H1 (cell line): ENCODE data around the gene RAB22A. TPM values are rescaled to one million over a fixed set of nuclear protein-coding genes. Genes with fewer than 3 reads are reported as not detected.

ENCODE experiments used
- CTCF ChIA-PET: fragments of 300-600 bp; sonication (Branson Sonifier 250); formaldehyde crosslinking; loops from one replicate; lab custom pipeline; 2021; ENCODE audit not compliant: partially characterized antibody; lab: Charles Lee
- POLR2A ChIA-PET: fragments of 300-600 bp; sonication (Branson Sonifier 250); formaldehyde crosslinking; loops from one replicate; lab custom pipeline; 2021; ENCODE audit warnings: inconsistent platforms; ENCODE audit not compliant: partially characterized antibody; lab: Charles Lee
- DNase-seq, 2 experiments: peaks; one replicate each; pipeline versions ENCODE4 v3.0.0 to v3.0.0-alpha.2; 2010 to 2022; ENCODE audit warnings: low spot score in 2 of 2, low read depth in 1 of 2, mixed read lengths in 1 of 2
- FAIRE-seq: peaks from 2 replicates; lab custom pipeline; 2011; peaks lifted over from hg19 to GRCh38; lab: Jason Lieb, UNC
- H2AFZ ChIP-seq: 2 replicates; pipeline ENCODE4 v1.8.1; 2012; ENCODE audit warnings: low read length, inconsistent platforms
- H2AK5ac ChIP-seq: 2 replicates; pipeline ENCODE4 v1.6.1; 2013; ENCODE audit warnings: low read depth, low read length
- H2BK120ac ChIP-seq: replicated peaks from 2 replicates; pipeline ENCODE3; 2013; ENCODE audit warnings: low read depth, low read length, inconsistent platforms
- H2BK12ac ChIP-seq: 2 replicates; pipeline ENCODE4 v1.6.1; 2013; ENCODE audit warnings: low read depth, low read length
- H2BK15ac ChIP-seq: 2 replicates; pipeline ENCODE4 v1.6.1; 2013; ENCODE audit warnings: low read length
- H2BK20ac ChIP-seq: 2 replicates; pipeline ENCODE4 v1.6.1; 2013; ENCODE audit warnings: low read length
- H2BK5ac ChIP-seq: 2 replicates; pipeline ENCODE4 v1.6.1; 2013; ENCODE audit warnings: low read depth, low read length
- H3K14ac ChIP-seq: 2 replicates; pipeline ENCODE4 v1.6.1; 2013; ENCODE audit warnings: inconsistent platforms; ENCODE audit not compliant: insufficient read length
- H3K18ac ChIP-seq: 2 replicates; pipeline ENCODE4 v1.6.1; 2013; ENCODE audit warnings: low read length; ENCODE audit errors: extremely low read depth
- H3K23ac ChIP-seq: 2 replicates; pipeline ENCODE4 v1.6.1; 2013; ENCODE audit warnings: inconsistent platforms; ENCODE audit not compliant: insufficient read length
- H3K23me2 ChIP-seq: 2 replicates; pipeline ENCODE4 v1.6.1; 2013; ENCODE audit warnings: low read depth, low read length
- H3K27ac ChIP-seq: 2 replicates; pipeline ENCODE4 v1.6.1; 2011; ENCODE audit warnings: low read depth, low read length, inconsistent platforms
- H3K27me3 ChIP-seq, 4 experiments: replicated peaks in 1 of 4; 1 replicate in 1 of 4; 2 replicates in 3 of 4; pipeline versions ENCODE4 v1.6.1 to v1.8.1; 2011 to 2013; ENCODE audit warnings: low read length in 3 of 4, mild to moderate bottlenecking in 3 of 4, inconsistent platforms in 2 of 4, mixed read lengths in 2 of 4, moderate library complexity in 1 of 4; ENCODE audit not compliant: control insufficient read depth in 3 of 4, insufficient read depth in 3 of 4; ENCODE audit errors: extremely low read depth in 1 of 4
- H3K36me3 ChIP-seq, 4 experiments: 2 replicates each; pipeline versions ENCODE4 v1.6.1 to v1.8.1; 2011 to 2013; ENCODE audit warnings: mild to moderate bottlenecking in 4 of 4, low read length in 3 of 4, moderate library complexity in 2 of 4, control low read depth in 1 of 4, inconsistent platforms in 1 of 4; ENCODE audit not compliant: insufficient read depth in 4 of 4, control insufficient read depth in 2 of 4
- H3K4ac ChIP-seq: replicated peaks from 2 replicates; pipeline ENCODE3; 2013; ENCODE audit warnings: low read length, low read depth, mixed read lengths, inconsistent platforms; ENCODE audit not compliant: insufficient read length
- H3K4me1 ChIP-seq, 4 experiments: replicated peaks in 1 of 4; 1 replicate in 1 of 4; 2 replicates in 3 of 4; pipeline versions ENCODE4 v1.6.1 to v1.8.1; 2011 to 2013; ENCODE audit warnings: low read length in 3 of 4, inconsistent platforms in 2 of 4, mixed read lengths in 1 of 4; ENCODE audit not compliant: insufficient read depth in 4 of 4, control insufficient read depth in 3 of 4
- H3K4me2 ChIP-seq, 2 experiments: 2 replicates each; pipeline versions ENCODE4 v1.6.1 to v1.8.1; 2011 to 2013; ENCODE audit warnings: low read depth in 2 of 2, low read length in 2 of 2, control low read depth in 1 of 2, inconsistent platforms in 1 of 2, mild to moderate bottlenecking in 1 of 2; ENCODE audit not compliant: insufficient read depth in 1 of 2
- H3K4me3 ChIP-seq, 4 experiments: fragments of 200-600, 300-600 bp in 1 of 4; sonication (generic), shearing (Covaris generic), sonication (Bioruptor Twin) in 1 of 4; 2 replicates each; pipeline versions ENCODE4 v1.5.1 to v1.8.1; 2011 to 2016; ENCODE audit warnings: low read length in 4 of 4, low read depth in 3 of 4, control low read depth in 2 of 4, inconsistent platforms in 2 of 4, mild to moderate bottlenecking in 2 of 4, mixed read lengths in 1 of 4, moderate library complexity in 1 of 4; ENCODE audit not compliant: insufficient read depth in 2 of 4; ENCODE audit errors: extremely low read depth in 1 of 4
- H3K56ac ChIP-seq: replicated peaks from 2 replicates; pipeline ENCODE3; 2013; ENCODE audit warnings: low read depth, mild to moderate bottlenecking, mixed read lengths, low read length, inconsistent platforms; ENCODE audit not compliant: insufficient read length
- H3K79me1 ChIP-seq: 2 replicates; pipeline ENCODE4 v1.6.1; 2013; ENCODE audit warnings: low read depth, low read length, control low read depth
- H3K79me2 ChIP-seq, 2 experiments: 2 replicates each; pipeline versions ENCODE4 v1.6.1 to v1.8.1; 2012 to 2013; ENCODE audit warnings: low read length in 2 of 2, mild to moderate bottlenecking in 2 of 2, inconsistent platforms in 1 of 2; ENCODE audit not compliant: insufficient read depth in 2 of 2, control insufficient read depth in 1 of 2
- H3K9ac ChIP-seq, 4 experiments: replicated peaks in 1 of 4; 1 replicate in 1 of 4; 2 replicates in 3 of 4; pipeline versions ENCODE4 v1.6.1 to v1.8.1; 2011 to 2013; ENCODE audit warnings: low read depth in 3 of 4, low read length in 3 of 4, control low read depth in 2 of 4, mild to moderate bottlenecking in 2 of 4, moderate library complexity in 2 of 4, inconsistent platforms in 1 of 4; ENCODE audit errors: extremely low read depth in 1 of 4
- H3K9me3 ChIP-seq, 2 experiments: 2 replicates each; pipeline versions ENCODE4 v1.6.1 to v1.8.1; 2012 to 2013; ENCODE audit warnings: mild to moderate bottlenecking in 2 of 2, moderate library complexity in 2 of 2, control low read depth in 1 of 2, inconsistent platforms in 1 of 2, low read depth in 1 of 2, low read length in 1 of 2, mixed read lengths in 1 of 2; ENCODE audit not compliant: insufficient read depth in 2 of 2
- H4K20me1 ChIP-seq, 2 experiments: replicated peaks in 1 of 2; 2 replicates each; pipeline versions ENCODE3 to v1.8.1; 2011 to 2013; ENCODE audit warnings: inconsistent platforms in 2 of 2, low read length in 2 of 2, mild to moderate bottlenecking in 1 of 2; ENCODE audit not compliant: insufficient read depth in 2 of 2, control insufficient read depth in 1 of 2
- H4K5ac ChIP-seq: 2 replicates; pipeline ENCODE4 v1.6.1; 2013; ENCODE audit warnings: low read length, low read depth, mixed read lengths, inconsistent platforms; ENCODE audit not compliant: insufficient read length
- H4K8ac ChIP-seq: 2 replicates; pipeline ENCODE4 v1.8.0; 2013; ENCODE audit warnings: mild to moderate bottlenecking, moderate library complexity, low read length, inconsistent platforms; ENCODE audit not compliant: insufficient read depth; ENCODE audit errors: extremely low read depth
- H4K91ac ChIP-seq: replicated peaks from 2 replicates; pipeline ENCODE3; 2013; ENCODE audit warnings: low read length, mixed read lengths, inconsistent platforms; ENCODE audit not compliant: insufficient read length
- JUN ChIP-seq: IDR thresholded peaks from 2 replicates; pipeline ENCODE4 v1.6.1; 2011; ENCODE audit warnings: low read depth, mild to moderate bottlenecking, improper control_type of control experiment, low read length
- SAP30 ChIP-seq: fragments of 300-600 bp; sonication (generic); IDR thresholded peaks from 2 replicates; pipeline ENCODE4 v1.7.1; 2012; ENCODE audit warnings: low read length, moderate library complexity, mild to moderate bottlenecking, inconsistent platforms; ENCODE audit not compliant: insufficient read depth, insufficient replicate concordance
- WGBS, 2 experiments: shearing (Covaris generic) in 1 of 2; methylation state at CpG; one replicate each; pipeline versions ENCODE4 v1.1.6 to v1.1.7; 2013 to 2015; ENCODE audit warnings: low lambda C conversion rate in 2 of 2, mixed read lengths in 2 of 2, inconsistent platforms in 1 of 2, low coverage in 1 of 2, missing lambda C conversion rate in 1 of 2; ENCODE audit not compliant: insufficient replicate concordance in 2 of 2, insufficient coverage in 1 of 2, insufficient read length in 1 of 2; ENCODE audit errors: extremely low coverage in 1 of 2, missing lambda C conversion rate in 1 of 2; 5-methylcytosine and 5-hydroxymethylcytosine counted together
- polyA plus RNA-seq, 7 experiments: library from polyadenylated mRNA; depleted of rRNA in 3 of 7; stranded (reverse) in 5 of 7; unstranded in 2 of 7; fragments of >200 nt in 5 of 7; fragments of 200-250 nt in 2 of 7; gene quantifications; 1 replicate in 5 of 7; 2 replicates in 1 of 7; 4 replicates in 1 of 7; pipeline versions ENCODE4 v1.2.1 to v1.2.3, GENCODE V29; 2011 to 2013; ENCODE audit warnings: missing spikeins in 2 of 7, mixed read lengths in 2 of 7
- total RNA-seq: library from RNA; stranded (reverse); fragmentation: NEBNext Ultra II Directional; extraction: Animal tissue kit (Norgen Biotek cat#: 25700); gene quantifications from 2 replicates; pipeline ENCODE4 v1.2.1, GENCODE V29; 2021

RAB22A gene
- total and polyA plus RNA-seq, 2 of the 8 experiments (the other 6 are each of a cell fraction or from before 2014, with no cell fraction given): 3.1 to 6.6 TPM

GRCh38 chr20:58310291-58310782, 822 bp downstream of the RAB22A start:
- Histone ChIP-seq H2BK120ac (no peak overlapping the region), H3K79me2 (peaks cover 0 to 9% of the 10 kb centered on the region in 2 experiments; a peak in 1 of 4 replicates), H3K4me3 (peak overlapping the region; percentile 54 to 100 (median 70)), H2AK5ac (no peak overlapping the region), H4K8ac (no peak overlapping the region; the same call in 1 of the 2 replicates), H3K79me1 (peaks cover 2% of the 10 kb centered on the region; the same call in 1 of the 2 replicates), H2AFZ (no peak overlapping the region), H3K14ac (no peak overlapping the region), H3K4me1 (peaks cover 0 to 3% (median 0%) of the 10 kb centered on the region in 4 experiments; a peak in 2 of 7 replicates), H3K27me3 (no peaks in the 10 kb centered on the region), H3K4ac (no peak overlapping the region), H3K36me3 (peaks cover 0 to 10% (median 6%) of the 10 kb centered on the region in 4 experiments; a peak in 4 of 8 replicates), H2BK12ac (no peak overlapping the region), H4K20me1 (no peaks in the 10 kb centered on the region), H3K27ac (0 out of 2 replicates have a peak overlapping the region, but pooled peaks have one; percentile 89), H3K56ac (no peak overlapping the region), H3K23ac (no peak overlapping the region), H3K18ac (0 out of 2 replicates have a peak overlapping the region, but pooled peaks have one; percentile 48), H3K9me3 (no peaks in the 10 kb centered on the region), H3K4me2 (peak overlapping the region; percentile 64 to 72), H3K9ac (peak overlapping the region in 1 of 4 experiments; percentile 1; a peak in 4 of 7 replicates), H2BK20ac (no peak overlapping the region), H2BK5ac (no peak overlapping the region), H2BK15ac (no peak overlapping the region), H3K23me2 (0 out of 2 replicates have a peak, but pooled peaks cover 5% of the 10 kb centered on the region), H4K5ac (no peak overlapping the region), H4K91ac (no peak overlapping the region)
- WGBS, 2 experiments: 47% methylated on average over 1 of the region's 1 CpG; no CpG with 5 or more reads in 1 of the 2 experiments
- no peak for TF ChIP-seq JUN
- peak; percentile 51 for TF ChIP-seq SAP30
- ChIA-PET CTCF (interaction anchor here (0.9 to 1.4 kb wide), 3 partner anchors 11 to 137 kb away, joined by 3 to 4 read pairs (median 4); no protein-coding TSS in a partner anchor), POLR2A (interaction anchor here (0.6 to 1.5 kb wide), 12 partner anchors 11 to 136 kb away, joined by 3 to 6 read pairs (median 4); no protein-coding TSS in a partner anchor)
- no peak for FAIRE-seq
- no peak for DNase-seq
